NCI-H524 treated with DMSO at 0.1 percent for 48 hours (cell line): ENCODE results near the gene DPY19L1.
"Not testable (repeated sequence)": the region's sequence is repeated elsewhere in the genome, so short reads cannot be mapped to it uniquely, and the experiment has no call there.

Experiments used
- DNase-seq: peaks from one replicate; lab custom pipeline; 2025; lab: John Stamatoyannopoulos, UW

DPY19L1 gene

DNA sequence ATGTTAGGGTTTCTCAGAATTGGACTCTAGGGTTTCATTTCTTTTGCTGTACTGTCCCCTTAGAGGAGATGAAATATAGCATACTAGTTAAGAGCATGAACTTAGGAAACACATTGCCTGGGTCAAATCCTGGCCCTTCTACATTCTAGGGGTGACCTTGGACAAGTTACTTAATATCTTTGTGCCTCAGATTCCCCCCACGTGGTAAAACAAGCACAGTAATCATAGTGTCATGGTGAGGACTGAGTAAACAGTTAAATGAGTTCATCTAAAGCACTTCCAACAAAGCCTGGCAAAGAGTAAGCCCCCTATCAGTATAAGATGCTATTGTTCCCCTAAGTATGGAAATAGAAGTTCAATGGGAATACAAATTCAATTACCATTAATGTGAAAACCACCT is 5.1 kb downstream of the DPY19L1 start:
- DNase-seq, result no peak

DNA sequence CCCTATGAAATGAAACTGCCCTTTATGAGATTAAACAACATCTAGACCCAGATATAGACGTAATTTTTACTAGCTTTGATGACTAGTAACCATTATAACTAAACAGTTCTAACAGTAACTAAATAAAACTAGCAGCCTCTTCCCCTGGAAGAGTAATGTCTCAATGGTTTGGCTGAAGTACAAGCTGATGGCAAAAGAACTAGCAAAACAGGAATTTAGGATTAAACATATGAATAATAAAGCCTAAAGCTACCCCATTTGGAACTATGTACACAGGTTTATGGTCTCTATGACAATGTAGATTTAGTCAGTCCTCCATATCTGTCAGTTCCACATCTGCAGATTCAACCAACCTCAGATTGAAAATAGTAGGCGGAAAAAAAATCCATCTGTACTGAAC is 6.4 kb downstream of the DPY19L1 start:
- DNase-seq, result no peak

DNA sequence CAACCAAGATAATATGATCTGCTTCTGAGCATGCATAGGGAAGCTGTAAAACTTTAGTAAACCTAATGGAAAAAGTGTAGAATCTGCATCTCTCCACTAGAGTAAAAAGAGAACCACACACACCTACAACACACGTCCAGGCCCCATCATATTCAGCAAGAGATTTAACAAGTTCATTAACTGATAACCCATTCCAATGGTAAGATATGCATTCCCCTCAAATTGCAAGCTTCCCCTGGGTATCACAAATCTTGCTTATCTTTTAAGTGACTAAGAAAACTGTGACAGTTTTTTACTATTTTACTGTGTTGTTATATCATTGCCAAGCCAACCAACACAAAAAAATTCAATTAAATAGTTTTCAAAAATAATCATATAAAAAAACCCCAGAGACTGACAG is 8.0 kb downstream of the DPY19L1 start:
- no peak for DNase-seq

DNA sequence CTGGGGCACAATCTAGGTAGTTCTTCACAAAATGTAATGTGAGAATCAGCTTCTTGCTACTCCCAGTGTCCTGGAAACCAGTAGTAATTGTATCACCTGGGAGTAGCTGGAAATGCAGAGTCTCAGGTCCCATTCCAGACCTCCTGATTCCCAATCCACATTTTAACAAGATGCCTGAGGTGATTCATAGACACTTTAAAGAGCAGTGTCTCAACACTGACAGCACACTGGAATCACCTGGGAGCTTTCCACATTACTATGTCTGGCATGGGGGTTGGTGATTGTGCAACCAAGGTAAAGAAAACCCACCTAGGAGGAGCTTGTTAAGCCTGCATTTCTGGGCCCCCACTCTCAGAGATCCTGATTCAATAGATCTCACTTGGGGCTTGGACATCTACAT is 11.1 kb downstream of the DPY19L1 start:
- no peak for DNase-seq

DNA sequence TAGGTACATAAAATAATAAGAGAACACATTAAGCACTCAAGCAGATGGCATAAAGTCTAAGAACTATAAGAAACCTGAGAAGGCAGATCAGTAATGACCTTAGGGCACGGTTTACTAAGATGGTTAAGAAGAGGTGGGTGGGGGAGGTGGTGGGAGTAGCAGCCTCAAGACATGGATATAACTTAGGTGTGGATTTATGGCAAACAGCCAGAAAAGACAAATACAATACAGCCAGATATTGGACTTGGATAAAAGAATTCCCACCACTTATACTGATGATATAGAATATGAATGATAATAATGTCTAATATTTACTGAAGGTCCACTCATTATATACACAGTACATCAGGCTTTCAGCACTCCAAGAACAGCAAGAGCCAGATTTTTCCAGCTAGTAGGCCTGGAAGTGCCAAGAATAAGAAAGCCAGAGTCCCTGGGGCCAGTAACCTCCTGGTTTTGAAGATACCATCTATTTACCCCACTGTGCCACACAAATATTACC is 11.9 kb downstream of the DPY19L1 start:
- peak; percentile 48 for DNase-seq

DNA sequence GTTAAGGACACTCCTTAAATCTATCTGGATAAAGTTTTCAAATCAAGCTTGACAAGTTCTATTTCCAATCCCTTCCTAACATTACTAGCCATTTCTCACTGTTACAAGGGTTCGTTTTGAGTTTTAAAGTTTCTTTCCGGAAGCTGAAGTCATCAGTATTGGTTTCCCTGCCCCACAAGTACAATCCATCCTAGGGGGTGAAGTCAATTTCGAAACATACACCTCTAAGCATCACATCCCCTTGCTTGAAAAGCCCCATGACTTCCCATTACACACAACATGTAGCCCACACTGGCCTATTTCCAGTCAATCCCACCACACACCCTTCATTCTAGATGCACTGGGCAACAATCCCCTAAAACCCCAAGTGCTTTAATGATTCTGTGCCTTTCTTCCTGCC is 13.0 kb downstream of the DPY19L1 start:
- no peak for DNase-seq

DNA sequence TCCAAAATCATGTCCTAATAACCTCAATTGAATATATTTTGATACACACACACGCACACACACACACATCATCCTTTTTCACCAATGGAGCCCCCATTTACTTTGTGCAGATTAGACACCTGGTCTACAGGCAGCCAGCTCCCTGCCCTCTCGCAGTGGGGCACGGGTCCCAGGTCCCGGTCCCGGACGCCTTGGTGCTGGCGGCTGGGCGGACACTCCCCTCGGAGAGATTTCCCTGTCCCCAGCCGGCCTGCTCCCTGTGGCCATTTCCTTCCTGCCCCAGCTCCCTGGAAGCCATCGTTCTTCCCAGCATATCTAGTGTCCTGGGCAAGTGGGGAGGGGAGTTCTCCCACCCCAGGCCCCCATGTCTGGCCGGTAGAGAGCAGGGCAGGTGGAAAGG is 14.6 kb downstream of the DPY19L1 start:
- no peak for DNase-seq

DNA sequence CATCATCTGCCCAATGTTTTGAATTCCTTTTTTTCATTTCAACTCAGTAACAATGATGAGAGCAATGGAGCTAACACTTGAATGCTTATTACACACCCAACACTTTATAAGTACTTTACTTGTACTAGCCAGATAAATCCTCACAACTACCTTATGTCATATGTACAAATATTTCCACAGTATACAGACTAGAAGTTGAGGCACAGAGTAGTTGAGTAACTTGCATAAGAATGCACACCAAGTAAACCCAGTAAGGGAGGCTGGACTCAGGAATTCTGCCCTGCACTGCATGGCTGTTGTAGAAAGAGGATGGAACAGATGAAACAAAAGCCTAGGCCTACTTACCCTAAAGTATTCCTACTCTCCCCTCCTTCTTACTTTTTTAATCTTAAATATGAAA is 15.8 kb downstream of the DPY19L1 start:
- no peak for DNase-seq

DNA sequence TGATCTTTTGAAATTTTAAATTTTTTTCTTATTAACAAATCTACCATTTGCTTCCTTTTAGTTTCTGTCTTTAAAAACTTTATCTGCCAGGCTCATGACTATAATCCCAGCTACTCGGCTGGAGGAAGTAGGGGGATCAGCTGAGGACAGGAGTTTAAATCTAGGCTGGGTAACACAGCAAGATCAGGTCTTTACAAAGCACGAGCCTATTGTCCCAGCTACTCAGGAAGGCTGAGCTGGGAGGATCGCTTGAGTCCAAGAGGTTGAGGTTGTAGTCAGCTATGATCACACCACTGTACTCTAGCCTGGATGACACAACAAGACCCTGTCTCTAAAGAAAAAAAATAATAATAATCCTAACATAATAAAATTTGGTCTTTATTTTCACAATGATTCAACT is 17.5 kb downstream of the DPY19L1 start:
- no peak for DNase-seq

DNA sequence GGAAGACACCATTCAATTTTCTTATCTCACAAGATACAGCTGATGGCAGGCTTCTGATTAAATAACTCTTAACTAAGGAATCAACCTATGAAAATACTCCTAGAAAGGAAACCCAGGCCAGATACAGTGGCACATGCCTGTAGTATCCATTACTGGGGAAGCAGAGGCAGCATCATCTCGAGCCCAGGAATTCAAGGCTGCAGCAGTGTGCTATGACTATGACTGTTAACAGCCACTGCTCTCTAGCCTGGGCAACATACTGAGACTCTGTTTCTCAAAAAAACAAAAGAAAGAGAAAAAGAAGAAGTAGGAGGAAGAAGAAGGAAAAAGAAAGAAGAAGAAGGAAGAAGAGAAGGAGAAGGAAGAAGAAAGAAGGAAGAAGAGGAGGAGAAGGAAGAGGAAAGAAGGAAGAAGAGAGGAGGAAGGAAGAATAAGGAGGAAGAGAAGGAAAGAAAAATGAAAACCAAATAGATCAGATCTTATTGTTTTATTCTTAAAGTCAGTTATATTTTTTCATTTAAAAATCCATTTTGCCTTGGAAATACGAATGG is 18.0 kb downstream of the DPY19L1 start:
- DNase-seq, result no peak

DNA sequence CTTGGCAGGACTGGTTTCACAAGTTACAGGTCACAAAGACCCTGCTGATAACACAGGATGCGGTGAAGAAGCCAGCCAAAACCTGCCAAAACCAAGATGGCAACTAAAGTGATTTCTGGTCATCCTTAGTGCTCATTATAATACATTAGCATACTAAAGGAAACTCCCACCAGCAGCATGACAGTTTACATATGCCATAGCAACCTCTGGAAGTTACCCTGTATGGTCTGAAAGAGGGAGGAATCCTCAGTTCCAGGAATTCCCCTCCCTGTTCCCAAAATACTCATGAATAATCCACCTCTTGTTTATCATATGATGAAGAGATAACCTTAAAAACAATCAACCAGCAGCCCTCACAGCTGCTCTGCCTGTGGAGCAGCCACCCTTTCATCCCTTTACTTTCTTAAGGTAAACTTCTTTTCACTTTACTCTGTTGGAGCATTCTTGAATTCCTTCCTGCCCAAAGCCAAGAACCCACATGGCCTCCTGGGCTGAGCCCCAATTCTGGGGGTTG is 21.9 kb downstream of the DPY19L1 start:
- DNase-seq, result no peak

DNA sequence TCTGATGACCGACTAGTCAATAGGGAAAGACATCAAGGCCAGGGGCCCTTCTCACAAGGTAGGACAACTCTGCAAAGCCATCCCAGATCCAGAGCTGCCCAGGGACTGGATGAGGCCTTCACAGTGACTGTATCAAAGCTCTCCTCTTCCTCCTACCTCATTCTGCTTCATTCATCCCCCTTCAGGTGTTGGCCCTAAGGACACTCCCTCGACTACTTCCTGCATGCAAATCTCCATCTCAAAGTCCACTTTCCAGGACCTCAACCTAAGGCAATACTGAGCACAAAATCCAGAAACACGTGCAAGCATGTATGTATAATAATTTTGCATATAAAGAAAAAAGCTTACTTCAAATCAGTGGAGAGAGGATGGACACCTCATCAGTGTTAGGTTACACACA is 25.1 kb downstream of the DPY19L1 start:
- DNase-seq, result no peak

DNA sequence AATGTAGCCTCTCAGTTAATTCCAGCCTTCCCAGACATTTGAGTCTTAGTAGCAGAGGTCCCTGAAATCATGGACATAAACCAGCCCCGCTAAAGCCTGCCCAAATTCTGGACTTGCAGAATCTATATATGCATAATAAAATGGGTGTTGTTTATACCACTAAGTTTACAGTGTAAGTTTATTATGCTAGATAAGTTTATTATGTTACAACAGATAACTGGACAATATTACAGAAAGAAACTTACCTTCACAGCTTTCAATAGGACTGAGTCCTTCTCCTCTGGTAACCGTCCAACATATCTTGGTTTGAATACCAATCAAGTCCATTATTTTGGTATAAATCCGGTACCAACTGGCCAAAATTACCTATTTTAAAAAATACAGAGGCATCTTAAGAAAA is 26.2 kb downstream of the DPY19L1 start:
- no peak for DNase-seq

DNA sequence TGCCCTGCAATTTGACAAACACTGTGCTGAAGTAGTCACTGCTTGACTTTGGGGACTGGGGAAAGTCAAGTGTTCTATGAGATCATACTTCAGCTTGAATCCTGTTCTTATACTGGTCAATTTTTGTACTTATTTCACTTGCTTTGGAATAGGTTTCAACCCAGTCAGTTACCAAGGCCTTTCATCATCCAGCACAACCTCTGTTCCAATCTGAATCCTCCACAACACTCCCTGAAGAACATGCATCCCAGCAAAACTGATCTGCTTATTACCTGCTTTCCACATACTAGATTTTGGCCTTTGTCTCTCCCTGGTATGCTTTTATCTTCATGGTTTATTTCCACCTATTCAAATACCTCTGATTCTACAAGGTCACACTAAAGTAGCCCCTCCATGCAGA is 29.5 kb downstream of the DPY19L1 start:
- no peak for DNase-seq

DNA sequence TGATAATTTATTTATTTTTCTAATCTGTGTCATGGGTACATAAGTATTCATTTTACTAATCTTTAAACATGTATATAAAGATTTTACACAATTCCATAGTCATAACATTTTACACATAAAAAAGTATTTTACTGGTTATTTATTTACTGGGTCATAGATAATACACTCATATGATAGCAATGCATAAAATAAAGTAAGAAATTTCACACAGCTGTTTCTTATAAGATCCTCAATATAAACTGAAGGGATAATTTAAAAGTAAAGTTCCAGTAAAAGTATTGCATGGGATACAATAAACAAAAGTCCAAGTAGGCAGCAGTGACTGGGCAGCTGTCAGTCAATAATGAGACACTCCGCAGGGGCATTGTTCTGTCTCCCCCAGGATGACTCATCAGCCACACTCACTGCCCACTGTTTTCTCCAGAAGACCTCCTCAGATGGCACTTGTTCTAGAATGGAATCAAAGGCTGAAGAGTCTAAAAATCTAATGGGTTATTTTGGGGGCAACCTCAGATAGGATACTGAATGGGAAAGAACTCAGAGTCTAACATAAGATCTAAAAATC is 32.7 kb downstream of the DPY19L1 start:
- DNase-seq, result no peak

DNA sequence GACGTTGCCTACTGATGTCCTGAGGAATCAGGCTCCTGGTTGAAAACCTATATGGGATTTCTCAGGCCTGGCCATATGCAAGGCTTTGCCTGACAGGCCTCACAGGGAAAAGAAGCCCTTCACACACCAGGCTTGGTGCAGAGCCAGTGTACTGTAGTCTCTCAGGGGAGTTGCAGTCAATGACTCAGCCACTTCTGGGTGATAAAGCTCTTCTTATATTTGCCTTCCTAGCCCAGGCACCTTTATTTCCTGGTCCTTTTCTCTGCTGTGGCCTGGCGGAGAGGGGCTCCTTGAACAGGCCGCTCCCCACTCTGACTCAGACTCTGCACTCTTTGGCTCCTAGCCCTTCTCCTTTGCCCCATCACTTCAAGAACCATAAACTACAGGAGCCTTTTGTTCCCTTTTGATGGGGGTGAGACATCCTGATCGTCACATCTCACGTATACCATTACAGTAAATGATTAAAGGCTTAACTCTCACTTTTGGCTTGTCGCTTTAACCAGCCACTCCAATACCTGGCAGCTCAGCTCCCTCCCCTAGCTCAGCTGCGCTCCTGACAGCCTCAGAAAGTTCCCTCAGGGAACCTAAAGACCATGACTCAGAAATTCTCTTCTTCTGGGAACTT is 33.5 kb downstream of the DPY19L1 start:
- DNase-seq, result peak; percentile 34

DNA sequence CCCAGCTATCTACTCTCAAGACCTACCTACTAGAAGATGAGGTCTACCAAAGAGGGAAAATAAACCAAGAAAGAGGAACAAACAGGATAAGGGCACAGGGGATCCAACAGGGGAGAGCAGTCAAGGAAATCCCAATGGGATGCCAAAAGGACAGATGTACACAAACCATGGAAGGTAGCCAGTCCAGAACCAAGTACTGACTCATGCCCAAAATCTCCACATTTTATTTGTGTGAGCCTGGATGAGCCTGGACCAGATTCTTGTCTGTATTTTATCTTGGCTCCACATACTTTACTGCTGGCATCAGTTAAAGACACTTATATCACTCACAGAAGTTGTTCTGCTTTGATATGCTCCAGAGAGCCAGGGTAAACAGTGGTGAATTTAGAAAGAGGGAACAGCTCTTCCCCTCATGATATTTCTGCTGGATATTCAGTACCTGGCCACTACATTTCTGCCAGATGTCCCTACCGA is 34.1 kb downstream of the DPY19L1 start:
- not testable (repeated sequence) for DNase-seq

DNA sequence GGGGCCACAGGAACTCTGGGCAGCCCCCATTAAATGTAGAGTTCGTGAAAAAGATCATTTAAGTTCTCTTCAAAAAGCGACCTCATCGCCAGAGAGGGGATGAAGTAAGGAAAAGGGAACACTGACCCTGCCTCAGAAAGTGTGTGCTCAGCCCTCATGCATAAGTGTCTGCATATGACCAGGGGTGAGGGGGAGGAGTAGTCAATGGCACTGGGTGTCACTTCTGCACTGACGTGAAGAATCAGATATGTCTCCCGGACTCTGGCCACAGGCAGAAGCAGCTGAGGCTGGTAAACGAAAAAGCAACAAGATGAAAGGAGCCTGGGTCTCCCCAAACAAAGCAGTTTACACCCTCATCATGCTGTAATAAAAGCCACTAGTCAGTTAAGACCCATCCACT is 39.0 kb downstream of the DPY19L1 start:
- DNase-seq, result not testable (repeated sequence)

DNA sequence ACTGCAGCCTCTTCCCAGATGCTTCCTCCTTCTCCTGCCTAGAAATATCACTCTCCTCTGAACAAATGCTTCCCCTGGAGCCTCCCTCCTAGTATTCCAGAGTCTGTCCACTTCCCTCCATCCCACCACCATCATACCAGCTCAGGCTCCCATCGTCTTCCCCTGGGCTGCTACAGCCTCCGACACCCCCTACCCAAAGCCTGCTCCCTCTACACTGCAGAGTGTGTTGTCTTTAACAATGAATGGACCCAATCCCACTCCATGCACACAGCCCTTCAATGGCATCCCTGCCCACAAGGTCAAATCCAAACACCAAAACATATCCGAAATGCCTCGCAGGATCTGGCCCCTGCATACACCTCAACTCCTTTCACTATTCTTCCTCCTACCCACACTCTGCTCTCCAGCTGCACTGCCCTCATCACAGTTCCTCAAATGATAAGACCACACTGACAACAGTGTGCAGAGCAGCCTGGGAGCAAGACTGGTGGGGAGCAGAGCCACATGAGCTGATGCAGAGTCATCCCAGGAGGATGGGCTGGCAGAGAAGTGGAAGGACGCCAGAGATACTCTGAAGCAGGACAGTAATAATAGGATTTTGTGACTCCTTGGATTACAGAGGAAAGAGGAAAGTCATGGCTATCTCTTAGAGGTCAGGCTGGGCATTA is 40.7 kb downstream of the DPY19L1 start:
- not testable (repeated sequence) for DNase-seq

DNA sequence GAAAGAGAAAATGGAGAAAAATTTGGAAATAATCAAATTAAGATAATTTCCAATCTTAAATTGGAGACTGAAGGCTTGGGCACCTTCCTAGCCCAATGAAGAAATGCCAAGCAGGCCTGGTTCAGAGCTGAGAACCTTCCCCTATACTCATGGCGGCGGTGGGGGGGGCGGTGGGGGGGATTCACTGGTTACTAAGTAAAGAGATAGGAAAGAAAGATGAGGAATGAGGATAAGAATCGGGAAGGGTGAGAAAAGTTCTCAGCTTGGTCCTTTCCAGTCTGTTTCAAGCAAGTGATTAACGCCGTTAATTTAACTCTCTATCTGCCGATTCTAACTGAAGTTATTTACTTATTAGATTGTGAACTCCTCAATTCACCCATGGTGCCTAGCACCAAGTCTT is 41.5 kb downstream of the DPY19L1 start:
- DNase-seq, result no peak

DNA sequence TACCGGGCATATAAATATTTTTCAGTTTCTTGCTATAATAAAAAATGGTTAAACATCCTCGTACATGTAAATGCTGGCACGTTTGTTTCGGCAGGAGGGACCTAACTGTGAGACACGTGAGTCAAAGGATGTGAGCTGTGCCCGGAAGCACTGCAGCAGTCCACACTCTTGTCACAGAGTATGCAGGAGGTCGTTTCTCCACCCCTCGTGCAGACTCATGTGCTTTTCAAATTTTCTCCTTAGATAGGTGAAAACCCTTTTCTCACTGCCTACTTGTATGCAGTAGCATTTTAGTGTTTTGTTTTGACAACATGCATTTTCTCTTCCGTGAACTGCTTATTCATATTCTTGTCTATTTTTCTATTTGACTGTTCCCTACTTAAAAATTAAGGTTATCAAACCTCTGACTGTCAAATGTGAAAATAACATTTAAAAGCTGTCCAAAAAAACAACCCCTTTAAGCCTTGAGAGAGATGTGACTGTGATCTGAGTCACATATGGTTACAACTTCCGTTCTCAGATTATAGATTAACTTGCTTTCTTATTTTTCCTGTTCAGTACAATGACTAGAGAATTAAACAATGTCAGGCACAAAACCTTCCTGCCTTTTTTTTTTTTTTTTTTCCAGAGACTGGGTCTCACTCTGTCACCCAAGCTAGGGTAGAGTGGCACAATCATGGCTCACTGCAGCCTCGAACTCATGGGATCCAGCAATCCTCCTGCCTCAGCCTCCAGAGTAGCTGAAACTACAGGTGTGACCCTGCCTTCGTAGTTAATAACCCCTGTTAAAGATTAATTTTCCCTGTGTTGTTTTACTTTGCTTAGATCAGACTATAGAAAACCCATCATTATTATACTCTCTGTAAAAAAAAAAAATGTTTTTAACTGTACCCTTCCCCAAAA is 45.1 kb downstream of the DPY19L1 start:
- DNase-seq, result no peak
